Activated gamma-delta T cell (primary cell): ENCODE results near the gene VWC2.

Source experiments
- DNase-seq: peaks from one replicate; lab custom pipeline; 2025; lab: John Stamatoyannopoulos, UW
- total RNA-seq, 2 donors: gene quantifications; one replicate each; lab custom pipeline; 2026; lab: John Stamatoyannopoulos, UW

VWC2 gene
- total RNA-seq = 0 to 0.26 reads per million in 2 donors

DNA sequence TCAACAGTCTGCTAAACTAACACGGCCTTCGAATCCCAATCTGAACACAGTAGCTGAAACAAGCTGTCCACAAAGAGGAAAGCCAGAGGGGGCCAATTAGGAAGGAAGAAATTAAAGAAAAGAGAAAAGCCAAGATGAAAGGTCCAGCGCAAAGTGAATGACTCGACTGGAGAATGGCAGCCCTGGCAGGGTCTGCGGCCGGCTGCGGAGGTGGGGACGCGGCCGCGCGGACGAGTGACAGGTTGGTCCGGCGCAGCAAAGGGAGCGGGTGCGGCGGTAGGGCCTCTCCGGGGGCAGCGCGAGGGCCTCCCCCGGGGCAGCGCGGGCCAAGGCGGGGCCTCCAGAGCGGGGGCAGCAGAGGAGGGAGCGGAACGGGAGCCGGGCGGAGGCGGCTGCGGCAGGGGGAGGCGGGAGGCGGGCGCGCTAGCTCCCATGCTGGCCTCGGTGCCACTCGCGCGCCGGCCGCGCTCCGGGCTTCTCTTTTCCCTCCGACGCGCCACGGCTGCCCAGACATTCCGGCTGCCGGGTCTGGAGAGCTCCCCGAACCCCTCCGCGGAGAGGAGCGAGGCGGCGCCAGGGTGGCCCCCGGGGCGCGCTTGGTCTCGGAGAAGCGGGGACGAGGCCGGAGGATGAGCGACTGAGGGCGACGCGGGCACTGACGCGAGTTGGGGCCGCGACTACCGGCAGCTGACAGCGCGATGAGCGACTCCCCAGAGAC lies at the start of gene VWC2:
TSS of gene VWC2 (plus strand) at position 421 of the 718 bp plus-strand sequence. CDS start 1,798 bp downstream, outside the sequence.
- DNase-seq = no peak

DNA sequence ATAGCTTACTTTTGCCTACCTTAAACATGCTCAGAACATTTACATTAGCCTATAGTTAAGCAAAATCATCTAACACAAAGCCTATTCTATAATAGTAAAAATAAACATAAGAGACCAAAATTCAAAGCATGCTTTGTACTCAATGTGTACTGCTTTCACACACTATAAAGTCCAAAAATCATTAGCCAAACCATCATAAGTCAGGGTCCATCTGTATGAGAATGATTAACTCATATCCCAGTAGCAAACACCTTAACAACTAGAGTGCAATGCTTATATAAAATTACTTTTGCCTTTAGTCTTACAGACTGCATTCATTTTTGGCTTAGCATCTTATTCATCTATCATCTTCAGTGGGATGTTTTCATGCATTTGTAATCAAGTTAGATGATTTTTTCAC lies 49.4 kb upstream of the VWC2 start:
- no peak for DNase-seq

DNA sequence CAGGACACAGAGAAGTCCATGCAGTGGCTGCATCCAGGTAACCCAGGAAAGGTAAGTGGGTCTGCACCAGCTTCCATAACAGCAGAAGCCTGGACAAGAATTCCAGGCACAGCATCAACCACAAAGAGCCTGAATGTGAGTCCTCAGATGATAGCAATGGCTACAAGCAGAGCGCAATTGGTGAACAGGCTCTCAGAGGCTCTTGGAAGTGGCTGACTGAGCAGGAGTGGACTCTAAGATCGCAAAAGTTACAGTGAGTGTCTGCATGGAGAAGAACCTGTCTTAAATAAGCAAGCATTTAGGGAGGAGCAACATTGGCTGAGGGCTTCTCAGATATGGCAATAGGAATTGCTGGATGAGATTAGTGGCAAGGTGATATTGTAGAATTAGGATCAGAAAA lies 41.6 kb upstream of the VWC2 start:
- DNase-seq = no peak

DNA sequence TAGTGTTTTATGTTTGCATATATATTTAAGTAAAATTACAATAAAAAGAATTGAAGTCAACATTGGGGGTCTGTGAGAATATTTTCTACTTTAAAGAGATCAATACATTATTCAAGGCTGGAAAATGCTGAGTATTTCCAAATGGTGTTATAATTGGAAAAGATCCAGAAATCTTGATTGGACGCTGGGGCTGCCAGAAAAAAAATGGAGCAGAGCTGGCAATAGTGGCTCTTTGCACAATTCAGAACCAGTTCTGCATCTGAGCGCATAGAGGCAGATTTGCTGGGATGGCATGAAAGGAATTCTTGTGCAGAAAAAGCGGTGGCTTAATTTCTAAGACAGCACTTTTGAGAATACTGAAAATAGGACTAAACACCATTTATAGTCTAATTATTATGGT lies 10.8 kb upstream of the VWC2 start:
- no peak for DNase-seq

DNA sequence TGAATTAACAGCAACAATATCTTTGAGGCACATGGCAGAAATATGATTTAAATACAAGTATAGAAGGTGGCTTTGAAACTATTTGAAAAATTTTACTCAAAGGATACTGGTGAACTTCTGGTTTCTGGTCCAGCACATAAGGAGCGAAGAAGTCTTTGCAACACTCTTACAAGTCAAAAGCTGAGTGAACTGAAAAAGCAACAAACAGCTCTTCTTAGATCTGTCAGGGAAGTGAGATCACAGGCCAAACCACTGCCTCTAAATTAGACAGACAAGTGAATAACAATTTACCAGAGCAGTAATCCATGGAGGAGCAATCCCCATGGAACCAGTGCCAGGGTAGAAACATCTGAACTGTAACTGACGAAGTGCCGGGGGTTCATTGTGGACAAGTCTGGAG lies 9.6 kb upstream of the VWC2 start:
- no peak for DNase-seq

DNA sequence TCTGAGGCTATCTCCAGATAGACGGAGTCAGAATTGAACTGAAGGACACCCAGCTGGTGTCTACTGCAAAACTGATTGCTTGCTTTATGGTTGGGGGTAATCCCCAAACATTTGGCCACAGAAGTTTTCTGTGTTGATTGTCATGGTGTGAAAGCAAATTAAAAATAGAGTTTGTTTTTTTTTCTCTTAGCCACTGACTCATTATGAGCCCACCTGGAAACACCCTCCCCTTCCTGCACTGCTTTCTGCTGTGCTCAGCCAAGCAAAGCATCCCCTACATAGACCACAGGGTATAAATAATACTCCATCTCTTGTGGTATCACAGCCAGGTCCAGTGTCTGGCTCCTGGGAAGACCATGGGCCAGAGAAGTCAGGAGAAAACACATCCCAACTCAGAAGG lies 6.5 kb upstream of the VWC2 start:
- DNase-seq = no peak

DNA sequence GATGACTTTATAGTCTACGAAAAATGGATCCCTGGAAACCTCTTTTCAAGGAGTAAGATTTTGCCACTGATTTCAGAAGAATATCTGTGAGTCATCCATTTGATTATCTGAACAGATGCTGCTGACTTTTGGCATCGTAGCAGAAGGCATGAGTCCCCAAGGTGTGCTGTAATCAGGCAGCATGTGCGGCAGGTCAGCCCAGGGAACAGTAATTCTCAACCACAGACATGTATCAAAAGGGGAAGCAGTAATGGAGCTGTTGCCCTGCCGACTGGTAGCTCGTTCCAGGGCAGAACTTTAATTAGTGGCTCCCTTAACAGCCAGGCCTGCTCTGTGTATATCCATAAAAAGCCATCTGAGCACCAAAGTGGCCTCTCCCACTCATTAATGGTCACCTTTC lies 5.7 kb upstream of the VWC2 start:
- no peak for DNase-seq

DNA sequence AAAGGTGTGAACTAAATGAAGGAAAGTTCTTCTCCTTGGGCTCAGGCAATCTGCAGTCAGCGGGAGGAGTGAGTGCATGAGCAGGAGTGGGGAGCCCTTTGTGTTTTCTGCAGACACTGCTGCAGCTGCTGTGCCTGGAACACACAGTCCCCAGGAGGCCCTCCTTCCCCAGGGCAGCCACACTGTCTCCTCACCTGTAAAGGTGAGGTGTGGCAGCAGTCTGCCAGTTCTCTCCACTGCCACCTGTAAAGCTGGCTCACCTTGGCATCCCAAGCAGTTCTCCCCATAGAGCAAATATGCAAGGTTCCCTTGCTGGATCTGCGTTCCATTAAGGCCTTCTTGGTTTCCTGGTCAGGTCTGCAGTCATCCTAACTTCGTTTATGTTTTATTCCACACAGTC lies 5.2 kb upstream of the VWC2 start:
- no peak for DNase-seq

DNA sequence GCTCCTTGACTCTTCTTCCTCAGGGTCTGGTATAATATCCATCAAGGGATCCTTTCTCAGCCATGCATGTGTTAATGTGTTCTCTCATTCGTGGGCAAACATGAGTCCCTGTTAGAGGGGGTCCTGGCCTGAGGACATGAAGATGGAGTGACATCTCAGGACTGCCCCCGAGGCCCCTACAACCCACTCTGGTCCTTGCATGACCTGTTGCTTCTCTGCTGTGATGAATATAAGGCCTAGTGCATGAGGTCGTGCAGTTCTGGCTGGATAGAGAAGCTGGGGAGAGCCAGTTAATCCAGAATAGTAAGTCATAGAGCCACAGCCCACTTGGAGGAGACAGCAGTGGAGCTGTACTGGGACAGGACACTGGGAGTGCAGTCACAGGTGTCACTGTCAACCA lies 4.6 kb upstream of the VWC2 start:
- DNase-seq = no peak

DNA sequence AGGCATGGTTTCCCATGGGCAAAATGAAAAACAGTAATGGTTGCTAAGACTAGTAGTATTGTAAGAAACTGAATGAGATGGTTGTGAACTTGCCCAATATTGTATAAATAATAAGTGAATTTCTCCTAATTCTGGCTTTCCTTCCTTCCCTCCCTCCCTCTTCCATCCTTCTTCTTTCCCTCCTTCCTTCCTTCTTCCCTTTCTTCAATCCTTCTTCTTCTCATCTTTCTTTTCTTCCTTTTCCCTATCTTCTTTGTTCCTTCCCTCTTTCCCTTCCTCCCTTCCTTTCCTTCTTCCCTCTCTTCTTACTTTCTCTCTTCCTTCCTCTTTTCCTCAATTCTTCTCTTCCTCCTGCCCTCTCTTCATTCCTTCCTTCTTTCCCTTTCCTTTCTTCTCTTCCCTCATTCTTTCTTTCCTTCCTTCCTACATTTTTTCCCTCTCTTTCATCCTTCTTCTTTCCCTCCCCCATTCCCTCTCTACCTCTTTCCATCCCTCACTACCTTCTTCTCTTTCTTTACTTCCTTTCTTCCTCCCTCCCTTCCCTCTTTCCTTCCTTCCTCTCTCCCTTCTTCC lies 4.1 kb upstream of the VWC2 start:
- no peak for DNase-seq

DNA sequence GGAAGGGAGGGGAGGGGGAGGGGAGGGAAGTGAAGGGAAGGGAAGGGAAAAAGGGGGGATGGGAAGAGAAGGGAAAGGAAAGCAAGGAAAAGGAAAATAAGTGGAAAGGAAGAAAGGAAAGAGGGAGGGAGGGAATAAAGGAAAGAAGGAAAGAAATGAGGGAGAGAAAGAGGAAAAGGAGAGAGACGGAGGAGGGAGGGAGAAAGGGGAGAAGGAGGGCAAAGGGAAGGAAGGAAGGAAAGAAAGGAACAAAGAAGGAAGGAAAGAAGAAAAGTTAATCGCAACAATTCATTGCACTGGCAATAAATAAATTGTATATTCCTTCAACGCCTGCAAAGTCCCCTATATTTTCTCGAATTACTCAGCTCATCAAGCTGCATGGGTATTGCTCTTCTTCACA lies 2.6 kb upstream of the VWC2 start:
- DNase-seq = no peak

DNA sequence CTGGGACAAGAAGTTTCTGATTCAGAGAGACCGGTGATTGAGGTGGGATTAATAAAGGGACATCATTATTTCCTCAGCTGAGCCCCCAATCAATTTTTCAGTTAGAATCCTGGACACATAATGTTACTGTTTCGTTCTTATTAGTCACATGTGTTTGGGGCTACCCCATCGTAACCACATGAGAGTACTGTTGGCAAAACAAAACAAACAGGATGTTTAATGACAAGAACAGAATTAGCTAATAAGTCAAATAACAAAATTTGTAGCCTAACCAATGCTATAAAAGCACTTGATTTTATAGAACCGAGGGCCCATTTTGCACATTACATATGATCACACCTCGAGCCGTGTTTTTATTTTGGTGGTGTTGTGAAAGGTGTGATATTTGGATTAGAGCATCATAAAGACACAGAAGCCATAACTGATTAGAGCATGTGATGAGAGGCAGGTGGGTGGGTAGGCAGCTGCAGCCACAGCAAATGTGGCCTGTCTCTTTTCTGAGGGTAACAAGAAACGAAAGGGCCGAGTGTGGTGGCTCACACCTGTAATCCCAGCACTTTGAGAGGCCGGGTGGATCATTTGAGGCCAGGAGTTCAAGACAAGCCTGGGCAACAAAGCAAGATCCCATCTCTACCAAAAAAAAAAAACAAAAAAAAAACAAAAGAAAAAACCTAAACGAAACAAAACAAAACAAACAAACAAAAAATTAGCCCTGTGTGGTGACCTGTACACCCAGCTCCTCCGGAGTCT lies 1.8 kb upstream of the VWC2 start:
- no peak for DNase-seq

DNA sequence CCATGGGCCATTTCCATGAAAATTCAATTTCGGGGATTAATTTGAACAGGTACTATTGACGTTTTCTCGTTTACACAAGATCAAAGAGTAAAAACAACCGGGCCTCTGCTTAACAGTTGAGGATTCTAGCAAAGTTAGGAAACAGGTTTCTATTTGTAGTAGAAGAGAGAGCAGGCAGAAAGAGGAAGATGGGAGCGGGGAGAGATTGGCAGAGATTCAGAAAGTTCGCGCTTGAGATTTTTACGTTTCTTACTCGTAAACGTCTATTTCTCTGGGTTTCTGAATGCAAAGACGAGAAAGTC lies 571 bp upstream of the VWC2 start:
- no peak for DNase-seq

DNA sequence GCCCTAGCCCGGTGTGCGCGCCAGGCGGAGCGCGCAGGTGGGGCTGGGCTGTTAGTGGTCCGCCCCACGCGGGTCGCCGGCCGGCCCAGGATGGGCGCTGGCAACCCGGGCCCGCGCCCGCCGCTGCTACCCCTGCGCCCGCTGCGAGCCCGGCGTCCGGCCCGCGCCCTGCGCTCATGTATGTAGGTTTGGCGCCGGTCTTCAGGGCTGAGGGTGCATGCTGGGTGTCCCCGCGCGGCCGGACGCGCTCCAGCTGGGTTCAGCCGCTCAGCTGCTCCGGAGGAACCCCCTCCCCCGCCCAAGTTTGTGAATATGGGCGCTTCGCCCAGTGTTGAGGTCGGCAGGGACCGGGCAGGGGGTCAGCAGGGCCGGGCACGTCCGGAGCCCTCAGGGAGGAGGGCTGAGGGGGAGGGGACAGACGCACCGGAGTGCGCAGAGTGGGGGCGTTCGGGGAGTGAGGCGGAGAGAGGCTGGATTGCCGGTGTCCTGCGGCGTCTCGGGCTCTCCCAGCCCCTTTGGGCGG lies 559 bp downstream of the VWC2 start:
- DNase-seq = no peak

DNA sequence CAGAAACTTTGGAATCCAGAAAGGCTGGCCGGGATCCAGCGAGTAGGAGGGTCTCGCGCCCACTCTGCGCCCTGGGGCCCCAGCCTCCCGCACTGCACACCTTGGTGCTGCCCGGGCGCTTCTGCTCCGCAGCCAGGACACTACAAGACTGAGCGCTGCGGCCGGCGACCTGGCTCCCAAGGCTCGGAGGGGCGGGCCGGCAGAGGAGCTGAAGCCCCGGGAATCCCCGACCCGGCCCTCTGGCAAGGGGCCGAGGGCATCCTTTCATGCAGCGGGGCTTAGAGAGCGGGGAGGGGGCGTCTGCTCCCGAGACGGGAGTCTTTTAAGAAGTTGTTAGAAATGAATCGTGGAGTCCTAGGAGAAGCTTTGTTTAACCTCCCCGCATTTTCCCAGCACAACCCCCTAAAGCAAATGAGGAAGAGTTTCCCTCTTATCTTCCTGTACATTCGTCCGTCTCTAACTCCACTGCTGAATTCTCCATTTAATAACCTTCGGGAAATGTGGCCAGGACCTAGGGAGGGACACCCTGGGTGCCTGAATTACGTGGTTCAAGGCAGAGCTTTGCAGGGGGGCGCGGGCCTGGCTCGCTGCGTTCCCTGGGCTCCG lies 1.1 kb downstream of the VWC2 start:
- no peak for DNase-seq

DNA sequence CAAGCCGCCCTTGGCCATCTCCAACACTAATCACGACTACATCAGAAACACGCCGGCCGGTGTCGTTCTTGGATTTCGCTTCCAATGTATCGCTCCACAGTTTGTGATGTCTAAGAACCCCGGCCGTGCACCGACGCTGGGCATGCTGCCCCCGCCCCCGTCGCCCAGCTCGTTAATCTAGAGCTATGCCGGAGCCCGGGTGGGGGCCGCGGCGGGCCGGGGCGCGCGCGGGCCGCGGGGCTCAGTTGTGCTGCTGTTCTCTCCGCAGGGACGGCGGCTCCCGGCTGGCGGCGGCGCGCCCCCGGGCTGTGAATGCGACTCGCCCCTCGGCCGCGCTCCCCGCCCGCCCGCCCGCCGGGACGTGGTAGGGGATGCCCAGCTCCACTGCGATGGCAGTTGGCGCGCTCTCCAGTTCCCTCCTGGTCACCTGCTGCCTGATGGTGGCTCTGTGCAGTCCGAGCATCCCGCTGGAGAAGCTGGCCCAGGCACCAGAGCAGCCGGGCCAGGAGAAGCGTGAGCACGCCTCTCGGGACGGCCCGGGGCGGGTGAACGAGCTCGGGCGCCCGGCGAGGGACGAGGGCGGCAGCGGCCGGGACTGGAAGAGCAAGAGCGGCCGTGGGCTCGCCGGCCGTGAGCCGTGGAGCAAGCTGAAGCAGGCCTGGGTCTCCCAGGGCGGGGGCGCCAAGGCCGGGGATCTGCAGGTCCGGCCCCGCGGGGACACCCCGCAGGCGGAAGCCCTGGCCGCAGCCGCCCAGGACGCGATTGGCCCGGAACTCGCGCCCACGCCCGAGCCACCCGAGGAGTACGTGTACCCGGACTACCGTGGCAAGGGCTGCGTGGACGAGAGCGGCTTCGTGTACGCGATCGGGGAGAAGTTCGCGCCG lies 1.9 kb downstream of the VWC2 start:
- DNase-seq = no peak

DNA sequence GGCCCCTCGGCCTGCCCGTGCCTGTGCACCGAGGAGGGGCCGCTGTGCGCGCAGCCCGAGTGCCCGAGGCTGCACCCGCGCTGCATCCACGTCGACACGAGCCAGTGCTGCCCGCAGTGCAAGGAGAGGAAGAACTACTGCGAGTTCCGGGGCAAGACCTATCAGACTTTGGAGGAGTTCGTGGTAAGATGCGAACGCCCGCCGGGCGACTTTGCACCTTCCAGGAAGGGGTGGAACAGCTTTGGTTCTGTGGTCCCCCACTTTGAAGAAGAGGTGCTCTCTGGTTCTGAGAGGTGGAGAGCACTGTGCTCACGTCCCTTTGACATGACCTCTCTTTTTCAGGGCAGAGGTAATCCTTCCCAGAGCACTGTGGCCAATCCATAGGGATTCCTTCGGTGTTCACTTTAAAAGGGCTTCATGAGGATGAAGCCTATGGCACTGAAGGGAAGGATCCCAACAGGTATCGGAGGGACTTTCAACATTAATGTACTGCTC lies 2.6 kb downstream of the VWC2 start:
- no peak for DNase-seq

DNA sequence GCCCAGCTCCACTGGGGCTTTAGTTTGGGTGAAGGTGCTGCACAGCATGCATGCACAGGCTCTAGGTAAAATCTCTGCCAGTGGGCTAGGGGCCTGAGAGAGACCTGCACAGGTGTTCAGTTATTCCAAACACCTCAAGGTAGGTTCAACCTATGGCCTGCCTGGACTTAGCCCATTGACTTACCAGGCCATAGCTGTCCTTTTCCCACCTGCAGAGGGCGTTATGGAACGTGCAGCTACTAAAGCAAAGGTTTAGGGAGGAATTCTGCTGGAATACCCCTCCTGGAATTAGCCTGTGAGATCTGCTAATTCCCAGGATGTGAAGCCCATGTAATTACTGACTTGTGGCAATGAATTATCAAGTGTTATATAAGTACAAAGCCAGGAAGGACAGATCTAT lies 3.6 kb downstream of the VWC2 start:
- DNase-seq = no peak

DNA sequence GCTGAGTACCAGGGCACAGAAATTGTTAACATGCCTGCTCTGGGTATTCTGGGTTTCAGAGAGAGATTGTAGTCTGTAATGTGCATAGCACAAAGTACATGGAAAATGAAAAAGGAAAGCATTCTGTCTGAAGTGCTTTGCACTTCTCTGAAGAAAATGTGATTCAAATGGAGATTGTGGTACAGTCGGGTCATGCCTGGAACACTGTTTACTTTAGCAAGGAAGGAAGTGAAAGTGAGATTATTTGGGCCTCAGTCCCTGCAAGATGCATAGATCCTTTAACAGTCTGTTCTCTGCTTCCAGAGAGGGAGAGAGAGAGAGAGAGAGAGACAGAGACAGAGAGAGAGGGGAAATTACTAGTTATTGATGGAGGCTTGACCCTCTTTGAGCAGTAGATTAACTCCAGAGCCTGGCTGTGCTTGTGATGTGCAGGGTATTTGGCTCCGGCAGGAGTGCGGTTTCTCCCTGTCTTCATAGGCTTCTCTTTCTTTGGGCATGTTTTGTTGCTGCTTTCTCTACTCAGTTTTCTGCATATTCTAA lies 5.4 kb downstream of the VWC2 start:
- DNase-seq = no peak

DNA sequence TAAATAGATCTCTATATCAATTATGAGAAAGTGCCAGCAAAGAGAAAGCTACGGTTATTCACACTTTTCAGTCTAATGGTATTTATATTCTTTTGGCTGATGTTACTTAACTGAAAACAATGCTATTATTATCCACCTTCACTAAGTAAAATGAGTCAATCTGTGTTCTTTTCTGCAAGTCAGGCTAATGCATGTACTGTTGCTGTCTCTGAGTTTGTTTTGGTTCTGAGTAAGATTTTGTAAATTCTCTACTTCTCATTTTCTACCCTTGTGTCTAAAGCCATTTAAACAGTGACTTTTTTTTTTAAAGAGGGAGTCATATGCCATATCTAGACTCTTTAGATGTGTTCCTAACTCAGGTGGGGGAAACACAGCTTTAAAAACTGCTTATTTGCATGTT lies 7.5 kb downstream of the VWC2 start:
- DNase-seq = no peak

DNA sequence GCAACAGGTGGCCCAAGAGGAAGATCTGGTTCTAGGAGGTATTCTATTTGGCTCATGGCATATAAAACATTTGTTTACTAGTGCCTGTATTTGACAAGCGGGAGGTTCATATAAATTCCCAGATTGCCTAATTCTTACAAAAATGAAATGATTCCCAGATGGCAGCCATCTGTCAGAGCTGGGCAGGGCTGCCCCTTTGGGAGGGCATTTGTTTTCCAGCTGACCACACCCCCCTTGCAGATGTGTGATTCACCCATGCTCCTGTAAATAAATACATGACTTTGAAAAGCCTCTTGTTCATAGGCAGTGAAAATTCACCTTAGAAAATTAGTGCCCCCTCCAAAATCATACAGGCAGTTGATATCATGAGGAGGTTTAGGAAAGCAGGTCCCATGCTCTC lies 8.6 kb downstream of the VWC2 start:
- no peak for DNase-seq
